ENCODE data around the gene SELENOH.

The SELENOH gene

DNA sequence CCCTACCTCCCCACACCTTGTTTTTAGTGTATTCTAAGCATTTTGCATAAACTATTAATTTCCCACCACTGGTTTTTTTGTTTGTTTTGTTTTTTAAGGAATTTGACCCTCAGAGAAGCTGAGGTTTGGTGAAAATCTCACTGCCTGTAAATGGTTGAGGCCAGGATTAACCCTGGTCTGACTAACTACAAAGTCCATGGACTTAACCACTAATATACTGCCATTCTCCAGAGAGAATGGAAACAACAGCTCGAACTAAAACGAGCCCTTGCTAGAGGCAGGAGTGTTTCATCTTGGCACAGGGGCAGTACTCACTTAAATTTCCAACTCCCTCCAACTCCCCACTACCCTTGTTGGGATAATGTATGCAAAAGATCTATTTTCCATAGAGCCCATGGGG, 23.3 kb downstream of the SELENOH start:
- TF ChIP-seq ISL1 (CRISPR knock-in tag; IDR thresholded peaks at IDR 0.05) (no peak), OSR1 (CRISPR knock-in tag; IDR thresholded peaks at IDR 0.05) (no peak), ZNF565 (CRISPR knock-in tag; conservative IDR thresholded peaks at IDR 0.05; ENCODE audit: low read depth) (no peak), TOX (CRISPR knock-in tag; IDR thresholded peaks at IDR 0.05; ENCODE audit: borderline replicate concordance) (no peak), ESRRG (CRISPR knock-in tag; IDR thresholded peaks at IDR 0.05) (no peak)
- TF ChIP-seq, protein P1, sequence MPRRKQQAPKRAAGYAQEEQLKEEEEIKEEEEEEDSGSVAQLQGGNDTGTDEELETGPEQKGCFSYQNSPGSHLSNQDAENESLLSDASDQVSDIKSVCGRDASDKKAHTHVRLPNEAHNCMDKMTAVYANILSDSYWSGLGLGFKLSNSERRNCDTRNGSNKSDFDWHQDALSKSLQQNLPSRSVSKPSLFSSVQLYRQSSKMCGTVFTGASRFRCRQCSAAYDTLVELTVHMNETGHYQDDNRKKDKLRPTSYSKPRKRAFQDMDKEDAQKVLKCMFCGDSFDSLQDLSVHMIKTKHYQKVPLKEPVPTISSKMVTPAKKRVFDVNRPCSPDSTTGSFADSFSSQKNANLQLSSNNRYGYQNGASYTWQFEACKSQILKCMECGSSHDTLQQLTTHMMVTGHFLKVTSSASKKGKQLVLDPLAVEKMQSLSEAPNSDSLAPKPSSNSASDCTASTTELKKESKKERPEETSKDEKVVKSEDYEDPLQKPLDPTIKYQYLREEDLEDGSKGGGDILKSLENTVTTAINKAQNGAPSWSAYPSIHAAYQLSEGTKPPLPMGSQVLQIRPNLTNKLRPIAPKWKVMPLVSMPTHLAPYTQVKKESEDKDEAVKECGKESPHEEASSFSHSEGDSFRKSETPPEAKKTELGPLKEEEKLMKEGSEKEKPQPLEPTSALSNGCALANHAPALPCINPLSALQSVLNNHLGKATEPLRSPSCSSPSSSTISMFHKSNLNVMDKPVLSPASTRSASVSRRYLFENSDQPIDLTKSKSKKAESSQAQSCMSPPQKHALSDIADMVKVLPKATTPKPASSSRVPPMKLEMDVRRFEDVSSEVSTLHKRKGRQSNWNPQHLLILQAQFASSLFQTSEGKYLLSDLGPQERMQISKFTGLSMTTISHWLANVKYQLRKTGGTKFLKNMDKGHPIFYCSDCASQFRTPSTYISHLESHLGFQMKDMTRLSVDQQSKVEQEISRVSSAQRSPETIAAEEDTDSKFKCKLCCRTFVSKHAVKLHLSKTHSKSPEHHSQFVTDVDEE (CRISPR knock-in tag; IDR thresholded peaks at IDR 0.05) = no peak
- TF ChIP-seq, protein P2, sequence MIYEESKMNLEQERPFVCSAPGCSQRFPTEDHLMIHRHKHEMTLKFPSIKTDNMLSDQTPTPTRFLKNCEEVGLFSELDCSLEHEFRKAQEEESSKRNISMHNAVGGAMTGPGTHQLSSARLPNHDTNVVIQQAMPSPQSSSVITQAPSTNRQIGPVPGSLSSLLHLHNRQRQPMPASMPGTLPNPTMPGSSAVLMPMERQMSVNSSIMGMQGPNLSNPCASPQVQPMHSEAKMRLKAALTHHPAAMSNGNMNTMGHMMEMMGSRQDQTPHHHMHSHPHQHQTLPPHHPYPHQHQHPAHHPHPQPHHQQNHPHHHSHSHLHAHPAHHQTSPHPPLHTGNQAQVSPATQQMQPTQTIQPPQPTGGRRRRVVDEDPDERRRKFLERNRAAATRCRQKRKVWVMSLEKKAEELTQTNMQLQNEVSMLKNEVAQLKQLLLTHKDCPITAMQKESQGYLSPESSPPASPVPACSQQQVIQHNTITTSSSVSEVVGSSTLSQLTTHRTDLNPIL (CRISPR knock-in tag; IDR thresholded peaks at IDR 0.05; ENCODE audit: low read depth) = no peak
- TF ChIP-seq, protein P3, sequence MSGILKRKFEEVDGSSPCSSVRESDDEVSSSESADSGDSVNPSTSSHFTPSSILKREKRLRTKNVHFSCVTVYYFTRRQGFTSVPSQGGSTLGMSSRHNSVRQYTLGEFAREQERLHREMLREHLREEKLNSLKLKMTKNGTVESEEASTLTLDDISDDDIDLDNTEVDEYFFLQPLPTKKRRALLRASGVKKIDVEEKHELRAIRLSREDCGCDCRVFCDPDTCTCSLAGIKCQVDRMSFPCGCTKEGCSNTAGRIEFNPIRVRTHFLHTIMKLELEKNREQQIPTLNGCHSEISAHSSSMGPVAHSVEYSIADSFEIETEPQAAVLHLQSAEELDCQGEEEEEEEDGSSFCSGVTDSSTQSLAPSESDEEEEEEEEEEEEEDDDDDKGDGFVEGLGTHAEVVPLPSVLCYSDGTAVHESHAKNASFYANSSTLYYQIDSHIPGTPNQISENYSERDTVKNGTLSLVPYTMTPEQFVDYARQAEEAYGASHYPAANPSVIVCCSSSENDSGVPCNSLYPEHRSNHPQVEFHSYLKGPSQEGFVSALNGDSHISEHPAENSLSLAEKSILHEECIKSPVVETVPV (CRISPR knock-in tag; IDR thresholded peaks at IDR 0.05) = no peak
- no peak for ATAC-seq

DNA sequence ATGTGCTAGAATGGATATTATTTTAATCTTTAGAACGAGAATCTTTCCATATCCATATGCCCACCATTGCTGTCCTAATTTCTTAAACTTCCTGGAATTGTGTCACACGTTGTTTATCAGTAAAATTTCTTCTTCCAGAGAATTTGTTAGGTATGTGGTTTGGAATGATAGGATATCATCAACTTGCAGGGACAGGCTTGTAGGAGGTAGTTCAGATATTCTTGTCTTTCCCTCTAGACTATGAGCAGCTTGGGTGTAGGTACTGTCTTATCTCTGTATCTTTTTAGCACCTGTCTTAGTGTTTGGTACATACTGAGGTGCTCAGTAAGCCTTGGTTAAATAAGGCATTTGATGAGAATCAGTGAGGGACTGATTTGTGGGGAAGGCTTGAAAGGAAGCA, 23.7 kb downstream of the SELENOH start:
- no peak for ATAC-seq
- no peak for TF ChIP-seq ZNF565 (CRISPR knock-in tag; conservative IDR thresholded peaks at IDR 0.05; ENCODE audit: low read depth)
- no peak for TF ChIP-seq PPARA (CRISPR knock-in tag; IDR thresholded peaks at IDR 0.05; ENCODE audit: borderline replicate concordance)
- TF ChIP-seq ZFP30 (CRISPR knock-in tag; IDR thresholded peaks at IDR 0.05) = no peak
- no peak for TF ChIP-seq ISL1 (CRISPR knock-in tag; IDR thresholded peaks at IDR 0.05)
- TF ChIP-seq ESRRG (CRISPR knock-in tag; IDR thresholded peaks at IDR 0.05) = no peak
- TF ChIP-seq, protein P1 (CRISPR knock-in tag; IDR thresholded peaks at IDR 0.05) = no peak
- TF ChIP-seq CSDC2 (CRISPR knock-in tag; IDR thresholded peaks at IDR 0.05) = no peak
- no peak for TF ChIP-seq OSR1 (CRISPR knock-in tag; IDR thresholded peaks at IDR 0.05)
- TF ChIP-seq, protein P4, sequence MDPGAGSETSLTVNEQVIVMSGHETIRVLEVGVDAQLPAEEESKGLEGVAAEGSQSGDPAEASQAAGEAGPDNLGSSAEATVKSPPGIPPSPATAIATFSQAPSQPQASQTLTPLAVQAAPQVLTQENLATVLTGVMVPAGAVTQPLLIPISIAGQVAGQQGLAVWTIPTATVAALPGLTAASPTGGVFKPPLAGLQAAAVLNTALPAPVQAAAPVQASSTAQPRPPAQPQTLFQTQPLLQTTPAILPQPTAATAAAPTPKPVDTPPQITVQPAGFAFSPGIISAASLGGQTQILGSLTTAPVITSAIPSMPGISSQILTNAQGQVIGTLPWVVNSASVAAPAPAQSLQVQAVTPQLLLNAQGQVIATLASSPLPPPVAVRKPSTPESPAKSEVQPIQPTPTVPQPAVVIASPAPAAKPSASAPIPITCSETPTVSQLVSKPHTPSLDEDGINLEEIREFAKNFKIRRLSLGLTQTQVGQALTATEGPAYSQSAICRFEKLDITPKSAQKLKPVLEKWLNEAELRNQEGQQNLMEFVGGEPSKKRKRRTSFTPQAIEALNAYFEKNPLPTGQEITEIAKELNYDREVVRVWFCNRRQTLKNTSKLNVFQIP (CRISPR knock-in tag; IDR thresholded peaks at IDR 0.05; ENCODE audit: borderline replicate concordance, low read depth) = no peak
- TF ChIP-seq ARNTL (CRISPR knock-in tag; IDR thresholded peaks at IDR 0.05; ENCODE audit: borderline replicate concordance, low read depth) = no peak
- TF ChIP-seq SNAI2 (CRISPR knock-in tag; IDR thresholded peaks at IDR 0.05) = no peak
- TF ChIP-seq ZNF70 (CRISPR knock-in tag; IDR thresholded peaks at IDR 0.05) = no peak
- no peak for TF ChIP-seq ZC3H10 (CRISPR knock-in tag; IDR thresholded peaks at IDR 0.05)
- TF ChIP-seq BACH2 (CRISPR knock-in tag; IDR thresholded peaks at IDR 0.05; ENCODE audit: borderline replicate concordance) = no peak

DNA sequence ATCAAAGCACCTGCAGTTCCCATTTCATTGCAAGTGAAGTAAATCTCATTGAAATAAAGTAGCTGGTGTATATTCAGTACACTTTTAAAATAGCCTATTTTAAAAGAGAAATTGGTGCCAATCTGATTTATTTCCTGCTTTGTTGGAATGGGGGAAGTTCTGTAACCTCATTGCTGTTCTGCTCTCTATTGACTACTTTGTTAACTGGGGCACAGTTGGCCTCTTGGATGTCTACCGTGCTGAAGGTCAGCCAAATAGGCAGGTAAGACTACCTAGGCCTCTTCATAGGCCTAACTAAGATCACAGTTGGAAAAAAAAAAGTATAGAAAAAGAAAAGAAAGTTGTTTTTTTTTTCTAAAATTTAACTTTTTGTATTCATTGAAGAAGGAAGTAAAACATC, 29.5 kb downstream of the SELENOH start:
- no peak for ATAC-seq
- TF ChIP-seq ZNF565 (CRISPR knock-in tag; conservative IDR thresholded peaks at IDR 0.05; ENCODE audit: low read depth) (no peak), ARNTL (CRISPR knock-in tag; IDR thresholded peaks at IDR 0.05; ENCODE audit: borderline replicate concordance, low read depth) (no peak), ZFP30 (CRISPR knock-in tag; IDR thresholded peaks at IDR 0.05) (no peak), ZNF70 (CRISPR knock-in tag; IDR thresholded peaks at IDR 0.05) (no peak), ZFP3 (CRISPR knock-in tag; IDR thresholded peaks at IDR 0.05) (no peak)

Measured in SK-N-SH treated with all-trans-retinoic acid at 6 μM for 48 hours (cell line).